ENCODE results near the gene PRKRIP1.
"Not testable (repeated sequence)": the region's sequence is repeated elsewhere in the genome, so short reads cannot be mapped to it uniquely, and the experiment has no call there.

PRKRIP1 gene, protein sequence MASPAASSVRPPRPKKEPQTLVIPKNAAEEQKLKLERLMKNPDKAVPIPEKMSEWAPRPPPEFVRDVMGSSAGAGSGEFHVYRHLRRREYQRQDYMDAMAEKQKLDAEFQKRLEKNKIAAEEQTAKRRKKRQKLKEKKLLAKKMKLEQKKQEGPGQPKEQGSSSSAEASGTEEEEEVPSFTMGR

DNA sequence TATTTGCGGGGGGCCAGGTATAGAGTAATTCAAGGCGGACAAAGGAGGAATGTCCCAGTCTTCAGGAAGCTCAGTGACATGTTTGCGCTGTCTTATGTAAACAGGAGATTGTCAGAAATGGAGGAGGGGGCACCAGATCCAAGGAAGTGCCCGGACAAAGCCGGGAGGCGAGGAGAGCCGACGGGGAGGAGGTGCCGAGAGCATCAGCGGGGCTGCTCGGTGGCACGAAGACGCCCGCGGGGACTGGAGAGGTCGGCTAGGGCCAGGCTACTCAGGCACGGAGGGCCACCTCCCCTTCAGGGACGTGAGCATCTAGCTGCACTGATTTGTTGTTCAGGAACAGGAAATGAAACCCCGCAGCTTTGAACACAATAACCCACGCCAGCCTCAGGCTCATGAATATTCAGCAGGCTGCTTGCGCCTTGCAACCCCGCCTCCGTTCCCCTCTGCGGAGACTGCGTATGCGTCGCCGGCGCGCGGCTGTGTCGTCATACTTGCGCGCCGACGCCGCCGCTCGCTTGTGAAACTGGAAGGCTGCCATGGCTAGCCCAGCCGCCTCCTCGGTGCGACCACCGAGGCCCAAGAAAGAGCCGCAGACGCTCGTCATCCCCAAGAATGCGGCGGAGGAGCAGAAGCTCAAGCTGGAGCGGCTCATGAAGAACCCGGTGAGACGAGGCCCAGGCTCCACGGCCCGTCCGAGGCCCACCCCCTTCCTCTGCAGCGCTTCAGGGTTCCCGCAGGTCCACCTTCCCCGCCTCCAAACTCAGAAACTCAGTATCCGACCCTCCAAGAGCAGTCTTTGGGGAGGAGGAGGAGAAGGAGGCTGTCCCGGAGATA lies at the start of gene PRKRIP1:
Gene PRKRIP1 (plus strand): TSS at position 491 of the 837 bp plus-strand sequence. CDS start 49 bp downstream, at position 540.
- DNase-seq (ENCODE audit: low read depth in 2 of 2) = peak; percentile 57 to 78

DNA sequence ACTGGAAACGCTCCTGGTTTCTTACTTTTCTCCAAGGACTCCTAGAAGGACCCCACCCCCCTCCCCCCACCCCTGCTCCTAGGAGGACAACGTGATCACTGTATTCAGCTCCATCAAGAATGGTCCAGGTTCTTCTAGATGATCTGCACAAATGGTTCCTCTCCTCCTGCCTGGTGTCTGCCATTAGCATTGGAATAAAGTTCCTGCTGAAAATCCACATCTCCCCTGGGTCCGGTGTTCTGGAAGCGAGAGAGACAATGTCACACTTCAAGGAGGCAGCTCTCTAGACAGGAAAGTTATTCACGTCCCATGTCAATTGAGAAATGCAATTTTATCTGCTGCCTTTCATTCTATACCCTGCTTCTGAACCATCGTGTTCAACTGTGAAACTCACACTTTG lies 49.2 kb upstream of the PRKRIP1 start:
- not testable (repeated sequence) for DNase-seq (ENCODE audit: low read depth in 2 of 2)

DNA sequence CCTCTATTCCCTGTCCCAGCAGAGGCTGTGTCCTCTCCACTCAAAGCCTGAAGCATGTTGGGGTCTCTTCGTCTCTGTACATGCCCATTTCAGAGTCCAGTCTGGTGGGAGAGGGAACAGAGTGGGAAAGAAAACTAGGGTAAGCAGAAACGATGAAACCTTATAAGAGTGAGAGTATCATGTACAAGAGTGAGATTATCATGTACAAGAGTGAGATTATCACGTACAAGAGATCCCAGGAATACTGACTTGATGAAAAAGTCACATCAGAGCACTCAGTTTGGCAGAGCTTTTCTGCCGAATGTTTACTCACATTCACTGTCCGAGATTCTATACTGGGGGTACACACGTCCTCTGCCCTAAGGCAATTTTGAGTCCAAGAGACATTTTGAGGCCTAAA lies 39.8 kb upstream of the PRKRIP1 start, which contains the start of gene SPDYE6:
Gene SPDYE6 (minus strand): TSS at position 101 of the 400 bp plus-strand sequence. CDS start 421 bp downstream, outside the sequence.
- not testable (repeated sequence) for DNase-seq (ENCODE audit: low read depth in 2 of 2)

DNA sequence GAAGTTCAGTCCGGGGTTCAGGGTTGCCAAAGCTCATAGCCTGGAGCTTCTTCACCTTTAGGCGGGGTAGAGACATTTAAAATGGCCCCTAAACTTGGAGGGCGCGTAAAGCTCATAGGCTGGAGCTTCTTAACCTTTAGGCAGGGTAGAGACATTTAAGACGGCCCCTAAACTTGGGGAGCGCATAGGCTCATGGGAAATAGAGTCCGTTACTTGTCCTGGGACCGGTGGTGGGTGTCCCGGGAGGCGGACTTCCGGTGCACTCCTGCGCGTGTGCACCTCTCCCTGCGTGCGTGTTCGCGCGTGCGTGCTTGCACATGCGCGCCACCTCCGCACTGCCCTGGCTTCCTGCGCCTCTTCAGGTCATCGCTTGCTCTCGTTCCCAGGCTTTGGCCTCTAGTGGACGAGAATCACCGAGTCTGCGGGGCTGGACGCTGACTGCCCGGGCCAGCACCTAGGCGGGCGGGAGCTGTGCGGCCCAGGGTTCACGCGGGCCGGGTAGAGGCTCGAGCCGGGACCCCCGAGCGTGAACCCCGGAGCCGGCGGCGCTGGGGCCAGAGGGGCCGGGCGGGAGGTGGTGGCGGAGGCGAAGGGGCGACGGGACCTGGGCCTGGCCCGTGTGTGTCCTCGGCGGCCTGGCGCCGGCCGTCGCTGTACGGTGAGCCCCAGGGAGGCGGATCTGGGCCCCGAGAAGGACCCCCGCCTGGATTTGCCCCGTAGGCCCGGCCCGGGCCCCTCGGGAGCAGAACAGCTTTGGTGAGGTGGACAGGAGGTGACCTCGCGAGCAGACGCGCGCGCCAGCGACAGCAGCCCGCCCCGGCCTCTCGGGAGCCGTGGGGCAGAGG lies 32.4 kb upstream of the PRKRIP1 start:
- peak; percentile 83 to 91 for DNase-seq (ENCODE audit: low read depth in 2 of 2)

DNA sequence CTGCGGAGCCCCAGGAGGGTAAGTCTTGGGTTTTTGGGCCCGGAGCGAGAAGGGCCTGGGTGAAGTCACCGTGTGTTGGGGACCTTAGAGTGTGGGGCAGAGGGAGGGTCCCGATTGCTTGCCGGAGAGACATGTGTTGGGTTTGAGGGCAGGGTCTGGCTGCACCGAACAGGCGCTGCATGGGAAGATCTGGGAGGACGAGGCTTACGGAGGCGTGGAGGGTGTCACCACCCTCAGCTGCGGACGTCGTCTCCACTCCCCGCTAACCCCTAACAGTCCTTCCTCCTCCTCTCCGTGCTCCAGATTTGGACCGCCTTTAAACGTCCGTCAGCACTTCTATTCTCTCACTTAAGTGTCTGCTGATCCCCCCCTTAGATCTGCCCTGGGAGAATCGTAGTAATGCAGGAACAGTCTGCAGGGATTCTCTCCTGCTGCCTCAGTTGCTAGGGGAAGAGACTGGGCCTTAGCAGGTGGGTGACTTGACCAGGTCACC lies 31.7 kb upstream of the PRKRIP1 start:
- not testable (repeated sequence) for DNase-seq (ENCODE audit: low read depth in 2 of 2)

DNA sequence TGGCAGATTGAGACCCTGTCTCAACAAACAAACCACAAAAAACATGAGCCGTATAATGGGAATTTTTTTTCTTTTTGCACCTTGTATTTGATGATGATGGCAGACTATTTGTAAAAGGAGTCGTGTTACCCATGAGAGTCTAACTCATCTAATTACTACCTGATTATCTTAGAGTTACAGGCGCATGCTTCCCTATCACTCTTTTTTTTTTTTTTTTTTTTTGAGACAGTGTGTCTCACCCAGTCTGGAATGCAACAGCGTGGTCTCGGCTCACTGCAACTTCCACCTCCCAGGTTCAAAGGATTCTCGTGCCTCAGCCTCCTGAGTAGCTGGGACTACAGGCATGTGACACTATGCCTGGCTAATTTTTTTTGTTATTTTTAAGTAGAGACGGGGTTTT lies 30.8 kb upstream of the PRKRIP1 start:
- not testable (repeated sequence) for DNase-seq (ENCODE audit: low read depth in 2 of 2)

DNA sequence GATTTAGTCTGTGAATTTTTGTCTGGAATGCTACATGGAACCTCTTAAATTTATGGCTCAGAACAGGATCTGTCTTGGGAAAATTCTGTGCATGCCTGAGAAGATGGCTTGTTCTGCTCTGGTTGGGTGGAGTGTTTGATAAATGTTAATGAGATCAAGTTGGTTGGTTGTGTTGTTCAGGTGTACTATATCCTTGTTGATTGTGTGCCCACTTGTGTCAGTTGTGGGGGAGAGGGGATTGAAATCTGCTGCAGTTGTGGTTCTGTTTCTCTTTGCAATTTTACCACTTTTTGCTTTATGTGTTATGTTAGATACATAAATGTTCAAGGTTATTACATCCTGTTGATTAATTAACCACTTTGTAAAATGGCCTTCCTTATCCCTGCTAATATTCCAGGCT lies 26.1 kb upstream of the PRKRIP1 start:
- DNase-seq (ENCODE audit: low read depth in 2 of 2) = not testable (repeated sequence)

GRCh38 chr7:102372796-102373195 lies 23.4 kb upstream of the PRKRIP1 start:
- DNase-seq (ENCODE audit: low read depth in 2 of 2) = not testable (repeated sequence)

- no peak for DNase-seq (ENCODE audit: low read depth in 2 of 2)
Measured at GRCh38 chr7:102376964-102377466, 19.1 kb upstream of the PRKRIP1 start.

DNA sequence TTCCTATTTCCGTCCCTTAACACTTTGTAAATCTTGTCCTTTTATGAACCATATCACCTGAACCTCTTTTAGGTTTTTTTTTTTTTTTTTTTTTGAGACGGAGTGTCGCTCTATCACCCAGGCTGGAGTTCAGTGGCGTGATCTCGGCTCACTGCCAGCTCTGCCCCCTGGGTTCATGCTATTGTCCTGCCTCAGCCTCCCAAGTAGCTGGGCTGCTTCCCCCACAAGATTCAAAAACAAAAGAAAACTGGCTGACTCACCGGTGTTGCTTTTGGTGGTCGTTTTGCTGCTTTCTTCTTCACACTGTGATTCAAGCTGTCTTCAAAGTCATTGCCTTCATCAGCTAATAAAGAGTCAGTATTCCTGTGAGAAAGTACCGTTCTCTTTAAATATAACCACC lies 15.3 kb upstream of the PRKRIP1 start:
- DNase-seq (ENCODE audit: low read depth in 2 of 2) = not testable (repeated sequence)

DNA sequence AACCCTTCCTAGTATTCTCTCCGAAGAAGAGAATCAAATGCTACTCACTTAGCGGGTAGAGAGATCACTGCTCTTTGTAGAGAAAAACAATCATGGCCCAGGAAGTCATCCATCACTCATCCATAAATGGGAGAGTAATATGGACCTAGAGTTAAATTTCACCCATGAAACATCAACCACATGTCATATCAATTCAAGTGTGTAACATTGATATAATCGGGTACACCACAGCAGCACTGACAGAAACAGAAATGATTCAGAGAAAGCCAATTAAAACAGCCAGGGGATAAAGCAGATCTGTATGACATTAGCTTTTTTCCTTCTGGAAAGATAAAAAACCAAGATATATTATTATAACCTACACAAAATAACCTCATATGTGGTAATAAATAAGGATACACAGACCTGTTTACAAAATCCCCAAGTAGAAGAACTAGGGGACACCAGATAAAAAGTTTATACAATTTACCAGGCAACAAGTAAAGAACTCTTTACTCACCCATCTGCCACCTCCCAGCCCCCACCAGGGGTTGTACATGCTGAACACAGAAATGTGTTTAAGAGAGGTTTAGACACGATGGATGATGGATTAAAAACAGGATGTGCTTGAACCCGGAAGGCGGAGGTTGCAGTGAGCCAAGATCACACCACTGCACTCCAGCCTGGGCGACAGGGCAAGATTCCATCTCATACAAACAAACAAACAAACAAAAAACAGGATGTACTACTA lies 14.3 kb upstream of the PRKRIP1 start:
- not testable (repeated sequence) for DNase-seq (ENCODE audit: low read depth in 2 of 2)

- no peak for DNase-seq (ENCODE audit: low read depth in 2 of 2)
Measured at GRCh38 chr7:102387064-102387463, 9.1 kb upstream of the PRKRIP1 start.

- no peak for DNase-seq (ENCODE audit: low read depth in 2 of 2)
Measured at GRCh38 chr7:102389810-102390209, 6.4 kb upstream of the PRKRIP1 start.

- DNase-seq (ENCODE audit: low read depth in 2 of 2) = peak; percentile 59 to 64
Measured at GRCh38 chr7:102390697-102391484, 5.3 kb upstream of the PRKRIP1 start.

- DNase-seq (ENCODE audit: low read depth in 2 of 2) = no peak
Measured at GRCh38 chr7:102392330-102392729, 3.8 kb upstream of the PRKRIP1 start.

DNA sequence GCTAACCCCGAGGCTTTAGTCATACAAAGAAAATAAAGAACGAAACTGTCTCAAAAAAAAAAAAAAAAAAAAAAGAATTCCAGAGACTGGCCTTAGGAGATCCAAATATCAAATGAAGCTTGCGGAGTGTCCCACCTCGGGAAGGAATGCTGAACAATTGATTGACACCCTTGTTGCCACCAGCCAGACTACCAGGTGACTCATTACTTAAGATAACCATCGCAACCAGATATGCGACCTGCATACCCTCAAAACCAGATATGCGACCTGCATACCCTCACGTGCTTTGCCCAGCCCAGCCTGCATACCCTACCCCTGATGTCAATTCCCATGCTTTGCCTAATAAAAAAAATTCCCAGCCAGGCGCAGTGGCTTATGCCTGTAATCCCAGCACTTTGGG lies 2.7 kb upstream of the PRKRIP1 start:
- DNase-seq (ENCODE audit: low read depth in 2 of 2) = no peak

DNA sequence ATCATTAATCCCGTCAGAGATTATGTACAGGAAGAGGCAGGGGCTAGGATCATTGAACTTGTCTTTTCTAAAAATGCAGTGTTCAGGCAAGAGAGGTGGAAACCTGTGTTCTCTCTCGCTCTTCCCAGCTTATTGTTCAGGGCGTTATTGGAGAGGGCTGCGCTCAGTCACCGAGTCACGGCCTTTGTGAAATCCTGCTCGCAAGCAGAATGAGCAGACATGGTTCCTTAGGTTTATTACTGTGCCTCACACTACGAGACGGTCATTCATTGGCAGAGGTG lies 631 bp upstream of the PRKRIP1 start:
- no peak for DNase-seq (ENCODE audit: low read depth in 2 of 2)

DNA sequence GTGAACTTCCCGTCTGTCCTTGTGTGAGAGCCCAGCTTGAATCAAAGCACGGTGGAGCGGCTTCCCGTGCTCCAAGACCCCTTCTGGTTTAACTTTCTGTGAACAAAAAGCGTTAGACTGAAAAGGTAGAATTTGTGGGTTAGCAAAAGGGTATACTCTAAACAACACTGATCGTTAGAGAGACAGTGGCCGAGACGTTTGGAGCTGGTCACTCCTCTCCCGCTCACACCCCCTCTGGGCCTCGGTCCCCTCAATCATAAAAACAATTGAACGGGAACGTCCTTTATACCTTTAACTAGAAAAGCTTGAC lies 502 bp downstream of the PRKRIP1 start:
- DNase-seq (ENCODE audit: low read depth in 2 of 2) = no peak

DNA sequence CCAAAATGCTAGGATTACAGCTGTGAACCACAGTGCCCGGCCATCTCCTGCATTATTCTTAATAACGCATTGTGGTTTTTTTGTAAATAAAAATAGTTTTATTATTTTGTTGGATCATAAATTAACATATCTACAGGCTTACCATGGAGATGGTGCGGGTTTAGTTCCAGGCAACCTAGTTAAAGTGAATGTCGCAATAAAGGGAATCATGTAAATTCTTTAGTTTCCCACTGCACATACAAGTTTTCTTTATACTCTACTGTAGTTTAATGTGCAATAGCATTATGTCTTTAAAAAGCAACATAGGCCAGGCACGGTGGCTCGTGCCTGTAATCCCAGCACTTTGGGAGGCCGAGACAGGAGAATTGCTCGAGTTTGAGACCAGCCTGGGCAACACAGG lies 2.4 kb downstream of the PRKRIP1 start:
- DNase-seq (ENCODE audit: low read depth in 2 of 2) = no peak

- no peak for DNase-seq (ENCODE audit: low read depth in 2 of 2)
Measured at GRCh38 chr7:102400360-102400759, 4.2 kb downstream of the PRKRIP1 start.

- no peak for DNase-seq (ENCODE audit: low read depth in 2 of 2)
Measured at GRCh38 chr7:102403563-102403962, 7.4 kb downstream of the PRKRIP1 start.

Measured in stimulated activated CD4-positive, alpha-beta T cell treated with anti-CD3 and anti-CD28 coated beads, Interleukin-4, amount 100 ng/mL, for 48 hours (primary cell).